Left renal pelvis (tissue), 4 donors: Measurements from ENCODE around the gene CDH16. TPM values are rescaled to one million over a fixed set of nuclear protein-coding genes. Genes with fewer than 3 reads are reported as not detected.

Experiments used
- DNase-seq, 4 donors: peaks; one replicate each; pipeline ENCODE4 v3.0.0-alpha.2; 2013; ENCODE audit warnings: low read depth in 4 of 4, low spot score in 3 of 4
- polyA plus RNA-seq, 4 donors: library from polyadenylated mRNA; unstranded; fragments of 120-200 nt; gene quantifications; one replicate each; pipeline ENCODE4 v1.2.1, GENCODE V29; 2013; ENCODE audit not compliant: insufficient read length in 4 of 4

Gene CDH16
- polyA plus RNA-seq, 4 donors: 4.1 to 307 (median 238) TPM

- no peak for DNase-seq
Observed at GRCh38 chr16:66928702-66929388, 10.2 kb upstream of the CDH16 start.

- DNase-seq: no peak
Observed at GRCh38 chr16:66927918-66928649, 9.4 kb upstream of the CDH16 start.

GRCh38 chr16:66926961-66927436 is 8.3 kb upstream of the CDH16 start:
- DNase-seq: no peak

GRCh38 chr16:66926171-66926947 is 7.7 kb upstream of the CDH16 start:
- no peak for DNase-seq

GRCh38 chr16:66925322-66925840 is 6.7 kb upstream of the CDH16 start, which contains the start of gene RRAD:
Gene RRAD (minus strand): TSS chr16:66925535. CDS start chr16:66925179, 356 bp downstream.
- DNase-seq: no peak

- DNase-seq: no peak
Observed at GRCh38 chr16:66924527-66925321, 6.0 kb upstream of the CDH16 start.

- DNase-seq: no peak
Observed at GRCh38 chr16:66923866-66924265, 5.2 kb upstream of the CDH16 start.

- no peak for DNase-seq
Observed at GRCh38 chr16:66923247-66923731, 4.6 kb upstream of the CDH16 start.

- no peak for DNase-seq
Observed at GRCh38 chr16:66921729-66922450, 3.2 kb upstream of the CDH16 start.

- no peak for DNase-seq
Observed at GRCh38 chr16:66920924-66921680, 2.4 kb upstream of the CDH16 start.

- DNase-seq: no peak
Observed at GRCh38 chr16:66920299-66920590, 1.6 kb upstream of the CDH16 start.

- no peak for DNase-seq
Observed at GRCh38 chr16:66919569-66920298, 1.0 kb upstream of the CDH16 start.

GRCh38 chr16:66918355-66918754 is 330 bp downstream of the CDH16 start:
- no peak for DNase-seq

- DNase-seq: no peak
Observed at GRCh38 chr16:66917741-66918140, 944 bp downstream of the CDH16 start.

- no peak for DNase-seq
Observed at GRCh38 chr16:66916518-66916917, 2.2 kb downstream of the CDH16 start.

- DNase-seq: no peak
Observed at GRCh38 chr16:66915041-66915440, 3.6 kb downstream of the CDH16 start.

- DNase-seq: no peak
Observed at GRCh38 chr16:66914541-66914940, 4.1 kb downstream of the CDH16 start.

- DNase-seq: no peak
Observed at GRCh38 chr16:66913711-66914110, 5.0 kb downstream of the CDH16 start.
